RWPE2 (cell line): ENCODE measurements around the gene PTPRT.

Experiments
- ATAC-seq: fragments of 200-7000 bp; cut with Tn5 transposase; 3 replicates; pipeline ENCODE4 v1.9.1; 2021; ENCODE audit warnings: low read depth
- DNase-seq: peaks from one replicate; pipeline ENCODE4 v3.0.0-alpha.2; 2020; ENCODE audit warnings: low spot score
- H3K27ac ChIP-seq: fragments of 450-650 bp; 2 replicates; pipeline ENCODE4 v1.5.1; 2017; ENCODE audit warnings: mild to moderate bottlenecking; ENCODE audit not compliant: poor library complexity, severe bottlenecking
- H3K27me3 ChIP-seq: fragments of 250-450 bp; sonication (Bioruptor Pico); 2 replicates; pipeline ENCODE4 v1.5.1; 2021; ENCODE audit warnings: mild to moderate bottlenecking, moderate library complexity; ENCODE audit not compliant: insufficient read depth, poor library complexity, severe bottlenecking
- H3K36me3 ChIP-seq: fragments of 250-450 bp; sonication (Bioruptor Pico); 2 replicates; pipeline ENCODE4 v1.5.1; 2020; ENCODE audit warnings: low read depth, mild to moderate bottlenecking, moderate library complexity
- H3K4me1 ChIP-seq: fragments of 250-450 bp; sonication (Bioruptor Pico); 2 replicates; pipeline ENCODE4 v1.5.1; 2021; ENCODE audit warnings: mild to moderate bottlenecking, moderate library complexity; ENCODE audit not compliant: insufficient read depth, poor library complexity, severe bottlenecking
- H3K4me3 ChIP-seq: fragments of 250-450 bp; sonication (Bioruptor Pico); 2 replicates; pipeline ENCODE4 v1.5.1; 2021; ENCODE audit warnings: mild to moderate bottlenecking, moderate library complexity; ENCODE audit not compliant: severe bottlenecking
- H3K9me3 ChIP-seq: fragments of 250-450 bp; sonication (Bioruptor Pico); 2 replicates; pipeline ENCODE4 v1.5.1; 2021; ENCODE audit warnings: mild to moderate bottlenecking, moderate library complexity; ENCODE audit not compliant: severe bottlenecking
- CTCF ChIP-seq: fragments of 450-650 bp; IDR thresholded peaks from one replicate; pipeline ENCODE4 v1.5.1; 2017; ENCODE audit warnings: mild to moderate bottlenecking, moderate library complexity; ENCODE audit not compliant: poor library complexity, severe bottlenecking

PTPRT gene

GRCh38 chr20:42754706-42755105 lies 435.0 kb downstream of the PTPRT start:
- DNase-seq, result no peak
- TF ChIP-seq CTCF, result no peak

GRCh38 chr20:42752620-42753019 lies 437.1 kb downstream of the PTPRT start:
- H3K36me3 ChIP-seq, result no peaks in the 10 kb centered on the region
- DNase-seq (no peak), ATAC-seq (no peak)
- no peak for TF ChIP-seq CTCF
- no peak overlapping the region for H3K4me3 ChIP-seq
- H3K27me3 ChIP-seq, result no peaks in the 10 kb centered on the region
- H3K27ac ChIP-seq, result no peak overlapping the region
- no peaks in the 10 kb centered on the region for H3K4me1 ChIP-seq
- H3K9me3 ChIP-seq, result no peaks in the 10 kb centered on the region

More at GRCh38 chr20:42754706-42755105, 435.0 kb downstream of the PTPRT start:
- Histone ChIP-seq H3K4me1 (no peaks in the 10 kb centered on the region), H3K4me3 (no peak overlapping the region), H3K27me3 (no peaks in the 10 kb centered on the region), H3K36me3 (no peaks in the 10 kb centered on the region), H3K9me3 (no peaks in the 10 kb centered on the region), H3K27ac (no peak overlapping the region)
- ATAC-seq, result no peak

- Histone ChIP-seq H3K4me3 (no peak overlapping the region), H3K4me1 (no peaks in the 10 kb centered on the region), H3K27me3 (no peaks in the 10 kb centered on the region), H3K27ac (no peak overlapping the region), H3K9me3 (no peaks in the 10 kb centered on the region), H3K36me3 (no peaks in the 10 kb centered on the region)
- ATAC-seq (no peak), DNase-seq (no peak)
- TF ChIP-seq CTCF, result no peak
These were observed 440.1 kb downstream of the PTPRT start for GRCh38 chr20:42749556-42749955.

GRCh38 chr20:42747765-42748411 lies 441.8 kb downstream of the PTPRT start:
- H3K27ac ChIP-seq, result no peak overlapping the region
- no peaks in the 10 kb centered on the region for H3K27me3 ChIP-seq
- DNase-seq (no peak), ATAC-seq (0 out of 3 replicates have a peak, but pooled peaks have one; percentile 6)
- no peaks in the 10 kb centered on the region for H3K36me3 ChIP-seq
- no peak overlapping the region for H3K4me3 ChIP-seq
- no peaks in the 10 kb centered on the region for H3K9me3 ChIP-seq
- TF ChIP-seq CTCF, result no peak
- H3K4me1 ChIP-seq, result no peaks in the 10 kb centered on the region

GRCh38 chr20:42744756-42745465 lies 444.8 kb downstream of the PTPRT start:
- no peak for TF ChIP-seq CTCF
- Histone ChIP-seq H3K27me3 (no peaks in the 10 kb centered on the region), H3K4me3 (no peak overlapping the region), H3K9me3 (no peaks in the 10 kb centered on the region), H3K27ac (no peak overlapping the region), H3K4me1 (no peaks in the 10 kb centered on the region), H3K36me3 (no peaks in the 10 kb centered on the region)
- ATAC-seq, result no peak
- no peak for DNase-seq
